Neutrophil (primary cell): ENCODE results near the gene ADRM1.

Experiments used
- H3K27ac ChIP-seq: fragments of 200-600 bp; sonication (generic); 2 replicates; pipeline ENCODE4 v1.5.1; 2016; ENCODE audit warnings: mild to moderate bottlenecking, moderate library complexity
- H3K27me3 ChIP-seq: fragments of 200-600 bp; sonication (generic); 2 replicates; pipeline ENCODE4 v1.6.0; 2016; ENCODE audit warnings: mild to moderate bottlenecking
- H3K36me3 ChIP-seq: fragments of 200-600 bp; sonication (generic); 2 replicates; pipeline ENCODE4 v1.5.1; 2017
- H3K4me1 ChIP-seq, 2 experiments: fragments of 200-600 bp in 1 of 2; sonication (generic) in 1 of 2; 1 replicate in 1 of 2; 2 replicates in 1 of 2; pipeline versions ENCODE4 v1.5.1 to v1.6.1; 2013 to 2016; ENCODE audit warnings: low read depth in 1 of 2, low read length in 1 of 2, mild to moderate bottlenecking in 1 of 2, moderate library complexity in 1 of 2; ENCODE audit not compliant: control insufficient read depth in 1 of 2, insufficient read depth in 1 of 2
- H3K4me3 ChIP-seq, 2 experiments: fragments of 200-600 bp in 1 of 2; sonication (generic) in 1 of 2; 1 replicate in 1 of 2; 2 replicates in 1 of 2; pipeline ENCODE4 v1.5.1; 2013 to 2016; ENCODE audit warnings: low read depth in 1 of 2, low read length in 1 of 2, mild to moderate bottlenecking in 1 of 2, moderate library complexity in 1 of 2
- H3K9me3 ChIP-seq: fragments of 200-600 bp; sonication (generic); 2 replicates; pipeline ENCODE4 v1.5.1; 2016
- CTCF ChIP-seq: fragments of 200-600 bp; sonication (generic); IDR thresholded peaks from 2 replicates; pipeline ENCODE4 v1.5.1; 2016; ENCODE audit warnings: antibody characterized with exemption

ADRM1 gene

GRCh38 chr20:62297449-62298227, 5.2 kb upstream of the ADRM1 start:
- H3K27me3 ChIP-seq = no peaks in the 10 kb centered on the region
- no peaks in the 10 kb centered on the region for H3K9me3 ChIP-seq
- no peak overlapping the region for H3K4me3 ChIP-seq
- H3K4me1 ChIP-seq = peaks cover 5 to 12% of the 10 kb centered on the region in 2 experiments
- TF ChIP-seq CTCF = no peak
- H3K36me3 ChIP-seq = peaks cover 79% of the 10 kb centered on the region
- peak overlapping the region; percentile 18 for H3K27ac ChIP-seq

GRCh38 chr20:62298577-62299249, 4.1 kb upstream of the ADRM1 start:
- Histone ChIP-seq H3K27me3 (no peaks in the 10 kb centered on the region), H3K27ac (peak overlapping the region; percentile 15), H3K9me3 (no peaks in the 10 kb centered on the region), H3K36me3 (peaks cover 69% of the 10 kb centered on the region), H3K4me1 (peaks cover 10 to 18% of the 10 kb centered on the region in 2 experiments), H3K4me3 (no peak overlapping the region)
- no peak for TF ChIP-seq CTCF

- no peaks in the 10 kb centered on the region for H3K27me3 ChIP-seq
- TF ChIP-seq CTCF = no peak
Measured at GRCh38 chr20:62299666-62300236, 3.0 kb upstream of the ADRM1 start.

GRCh38 chr20:62300319-62300718, 2.5 kb upstream of the ADRM1 start:
- TF ChIP-seq CTCF = no peak
- no peaks in the 10 kb centered on the region for H3K9me3 ChIP-seq
- H3K27ac ChIP-seq = no peak overlapping the region
- H3K36me3 ChIP-seq = peaks cover 67% of the 10 kb centered on the region
- H3K27me3 ChIP-seq = no peaks in the 10 kb centered on the region
- H3K4me3 ChIP-seq = no peak overlapping the region
- peaks cover 20 to 33% of the 10 kb centered on the region in 2 experiments for H3K4me1 ChIP-seq

More at GRCh38 chr20:62299666-62300236, 3.0 kb upstream of the ADRM1 start:
- Histone ChIP-seq H3K27ac (no peak overlapping the region), H3K9me3 (no peaks in the 10 kb centered on the region), H3K4me3 (no peak overlapping the region), H3K36me3 (peaks cover 67% of the 10 kb centered on the region), H3K4me1 (peaks cover 20 to 28% of the 10 kb centered on the region in 2 experiments)

DNA sequence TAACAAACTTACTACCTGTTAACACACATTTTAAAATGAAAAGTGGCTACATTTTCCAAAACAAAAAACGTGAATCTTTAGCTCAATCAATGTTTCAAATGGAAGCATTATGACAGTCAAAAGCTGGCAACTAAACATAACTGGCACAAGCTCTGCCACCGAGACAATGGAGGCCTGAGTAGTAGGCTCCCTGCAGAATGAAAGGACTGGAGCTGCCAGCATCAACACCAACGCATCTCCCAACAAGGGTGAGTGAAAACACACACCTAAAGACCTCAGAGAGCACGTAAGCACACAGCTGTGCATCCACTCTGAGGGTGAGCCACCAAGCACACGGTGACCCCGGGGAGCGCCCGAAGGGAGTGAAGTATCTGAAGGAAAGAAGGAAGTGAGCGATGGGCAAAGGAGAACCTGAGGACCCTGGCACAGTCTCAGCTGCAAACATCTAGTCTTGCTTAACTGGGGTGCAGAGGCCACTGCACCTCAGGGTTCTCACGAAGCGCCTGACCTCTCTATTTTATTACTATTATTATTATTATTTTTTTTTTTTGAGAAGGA, 1.6 kb upstream of the ADRM1 start:
- H3K4me3 ChIP-seq = no peak overlapping the region
- H3K36me3 ChIP-seq = peaks cover 67% of the 10 kb centered on the region
- peak overlapping the region; percentile 26 for H3K27ac ChIP-seq
- peaks cover 20 to 33% of the 10 kb centered on the region in 2 experiments for H3K4me1 ChIP-seq
- TF ChIP-seq CTCF = no peak
- no peaks in the 10 kb centered on the region for H3K27me3 ChIP-seq
- H3K9me3 ChIP-seq = no peaks in the 10 kb centered on the region
